GM21390 (cell line): ENCODE data around the gene SARDH.

Experiments
- ATAC-seq: cut with Tn5 transposase; IDR thresholded peaks from one replicate; pipeline ENCODE4 v1.9.1; 2021; ENCODE audit not compliant: unreplicated experiment

Gene SARDH

DNA sequence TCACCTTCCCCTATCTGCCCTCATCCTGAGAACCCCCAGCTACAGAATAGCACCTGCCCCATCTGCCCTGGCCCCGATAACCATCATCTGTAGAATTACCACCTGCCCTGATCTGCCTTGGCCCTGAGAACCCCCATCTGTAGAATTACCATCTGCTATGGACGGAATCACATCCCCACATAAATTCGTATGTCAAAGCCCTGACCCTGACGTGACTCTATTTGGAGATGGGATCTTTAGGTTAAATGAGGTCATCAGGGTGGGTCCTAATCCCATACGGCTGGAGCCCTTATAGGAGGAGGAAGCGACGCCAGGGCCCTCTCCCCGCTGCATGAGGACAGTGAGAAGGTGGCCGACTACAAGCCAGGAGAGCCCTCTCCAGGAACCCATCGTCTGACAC lies 32.6 kb downstream of the SARDH start:
- ATAC-seq, result no peak

DNA sequence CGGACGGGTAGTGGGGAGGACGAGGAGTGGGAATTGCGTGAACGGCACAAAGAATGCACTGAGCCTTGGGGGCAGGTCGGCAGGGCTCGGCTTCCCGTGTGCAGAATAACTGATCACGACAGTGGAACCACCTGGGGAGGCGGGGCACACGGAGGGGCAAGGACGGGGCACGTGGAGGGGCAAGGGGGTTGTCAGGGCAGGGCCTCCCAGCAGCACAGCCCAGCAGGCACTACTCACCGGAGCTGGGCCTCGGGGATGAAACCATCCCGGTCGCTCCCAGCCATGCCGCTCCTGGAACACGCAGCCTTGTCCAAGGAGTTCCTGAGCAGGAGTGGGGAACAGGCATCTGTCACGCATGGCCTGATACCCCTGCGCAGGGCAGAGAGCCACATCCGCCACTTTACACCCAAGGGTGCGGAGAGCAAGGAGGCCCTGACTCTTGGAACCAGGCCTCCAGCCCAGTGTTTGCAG lies 33.4 kb downstream of the SARDH start:
- no peak for ATAC-seq

- no peak for ATAC-seq
Observed at GRCh38 chr9:133703591-133704399, 34.4 kb downstream of the SARDH start.

DNA sequence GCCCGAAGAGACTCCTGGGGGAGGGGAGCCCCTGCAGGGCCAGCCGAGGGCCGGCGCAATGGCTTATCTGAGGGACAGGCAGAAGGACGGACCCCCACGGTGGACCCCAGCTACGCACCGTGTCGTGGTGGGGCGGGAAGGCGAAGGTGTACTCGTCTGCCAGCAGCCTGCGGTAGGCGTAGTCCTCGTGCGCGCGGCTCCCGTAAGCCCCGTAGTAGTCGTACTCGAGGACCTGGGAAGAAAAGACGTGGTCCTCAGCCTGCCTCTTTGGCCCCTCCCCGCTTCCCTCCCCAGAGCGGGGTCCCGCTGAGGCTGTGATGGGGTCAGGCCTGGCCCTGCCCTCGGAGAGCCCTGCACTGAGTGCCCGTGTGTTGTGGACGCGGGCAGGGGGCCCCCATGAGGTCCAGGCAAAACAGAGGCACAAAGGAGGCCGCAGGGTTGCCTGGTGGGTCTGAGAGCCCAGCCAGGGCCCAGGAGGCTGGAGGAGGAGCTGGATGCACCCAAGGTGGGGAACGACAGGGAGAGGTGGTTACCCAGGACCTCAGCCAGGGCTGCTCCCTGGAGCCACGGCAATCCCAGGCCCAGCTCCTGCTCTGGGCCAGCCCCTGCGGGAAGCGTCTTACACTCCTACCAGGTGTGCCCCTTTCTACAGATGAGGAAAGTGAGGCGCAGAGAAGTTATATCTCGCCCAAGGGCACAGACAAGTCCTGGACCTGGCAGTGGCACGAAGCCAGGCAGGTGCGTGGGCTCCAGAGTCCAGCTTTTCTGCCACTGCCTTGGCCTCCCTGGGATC lies 35.2 kb downstream of the SARDH start:
- ATAC-seq, result no peak

DNA sequence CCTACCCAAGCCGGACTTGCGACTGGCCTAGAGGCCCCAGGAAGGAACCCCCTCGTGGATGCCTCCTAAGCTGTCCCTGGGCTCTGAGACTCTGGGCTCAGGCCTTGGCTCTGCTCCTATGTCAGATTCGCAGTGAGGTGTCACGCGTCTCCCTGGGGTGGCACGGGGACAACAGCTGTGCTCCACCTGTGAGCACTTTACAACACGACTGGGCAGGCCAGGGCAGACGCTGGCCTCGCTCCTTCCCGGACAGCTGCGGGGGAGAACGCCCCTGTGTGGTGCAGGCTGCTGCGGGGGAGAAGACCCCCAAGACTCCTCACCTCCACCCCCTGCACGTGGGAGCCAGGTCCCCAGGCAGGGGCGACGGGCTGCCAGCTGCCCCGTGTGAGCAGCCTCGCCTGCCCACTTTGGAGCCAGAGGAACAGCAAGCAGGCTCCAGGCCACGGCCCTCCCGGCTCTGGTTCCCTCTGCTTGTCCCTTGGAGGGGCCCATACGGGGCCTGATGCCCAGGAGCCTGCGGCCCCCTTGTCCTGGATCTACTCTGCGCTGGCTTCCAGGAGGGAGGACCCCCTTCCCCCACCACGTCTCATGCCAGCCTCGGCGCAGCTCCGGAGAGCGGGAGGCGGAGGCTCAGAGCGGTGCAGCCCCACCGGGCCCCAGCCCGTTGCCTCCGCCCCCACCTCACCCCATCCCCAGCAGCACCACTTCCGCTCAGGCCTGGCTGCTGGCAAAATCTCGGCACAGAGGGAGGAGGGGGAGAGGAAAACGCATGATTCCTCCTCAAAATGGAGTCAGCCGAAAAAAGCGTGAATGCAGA lies 36.0 kb downstream of the SARDH start:
- no peak for ATAC-seq

- no peak for ATAC-seq
Observed at GRCh38 chr9:133701321-133701980, 36.7 kb downstream of the SARDH start.

DNA sequence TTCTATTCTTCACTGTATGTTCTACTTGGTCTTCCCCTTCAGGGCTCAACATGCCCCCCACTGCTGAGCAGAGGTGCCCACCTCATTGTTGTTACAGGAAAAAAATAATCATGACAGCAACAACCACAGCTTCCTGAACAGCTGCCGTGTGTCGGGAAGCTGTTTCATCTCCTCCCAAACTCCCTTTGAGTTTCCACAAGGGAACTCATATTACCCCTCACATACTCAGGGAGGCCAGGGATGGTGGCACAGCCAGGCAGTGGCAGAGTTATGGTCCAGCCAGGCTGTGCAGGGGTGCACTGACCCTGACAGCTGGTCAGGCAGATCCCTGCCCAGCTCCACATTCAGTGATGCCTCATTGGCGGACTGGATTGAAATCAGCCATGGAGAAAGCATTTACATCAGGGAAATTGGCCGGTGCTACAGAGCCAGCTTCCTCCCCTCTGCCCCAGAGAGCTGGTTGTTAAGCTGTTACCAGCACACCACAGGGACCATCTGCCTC lies 37.3 kb downstream of the SARDH start:
- ATAC-seq, result no peak

GRCh38 chr9:133699546-133699945 lies 38.6 kb downstream of the SARDH start:
- no peak for ATAC-seq

DNA sequence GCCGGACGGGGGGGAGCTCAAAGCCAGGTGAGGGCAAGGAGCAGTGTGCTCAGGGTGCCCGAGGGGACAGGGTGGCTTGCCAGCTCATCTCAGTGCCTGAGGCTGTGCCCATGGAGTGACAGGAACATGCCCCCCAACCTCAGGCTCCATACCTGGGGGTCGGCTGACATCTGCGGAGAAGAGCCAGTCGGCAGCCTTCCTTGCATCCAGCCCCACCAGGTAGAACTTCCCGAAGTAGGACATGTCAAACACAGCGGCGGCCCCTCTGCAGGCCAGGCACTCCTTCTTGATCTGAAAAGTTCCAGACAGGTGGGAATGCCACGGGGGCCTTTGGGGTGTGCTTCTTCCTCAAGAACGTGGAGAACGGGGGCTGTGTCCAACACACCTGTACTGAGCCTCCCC lies 42.1 kb downstream of the SARDH start:
- ATAC-seq, result no peak

GRCh38 chr9:133694686-133695085 lies 43.5 kb downstream of the SARDH start:
- ATAC-seq, result no peak

DNA sequence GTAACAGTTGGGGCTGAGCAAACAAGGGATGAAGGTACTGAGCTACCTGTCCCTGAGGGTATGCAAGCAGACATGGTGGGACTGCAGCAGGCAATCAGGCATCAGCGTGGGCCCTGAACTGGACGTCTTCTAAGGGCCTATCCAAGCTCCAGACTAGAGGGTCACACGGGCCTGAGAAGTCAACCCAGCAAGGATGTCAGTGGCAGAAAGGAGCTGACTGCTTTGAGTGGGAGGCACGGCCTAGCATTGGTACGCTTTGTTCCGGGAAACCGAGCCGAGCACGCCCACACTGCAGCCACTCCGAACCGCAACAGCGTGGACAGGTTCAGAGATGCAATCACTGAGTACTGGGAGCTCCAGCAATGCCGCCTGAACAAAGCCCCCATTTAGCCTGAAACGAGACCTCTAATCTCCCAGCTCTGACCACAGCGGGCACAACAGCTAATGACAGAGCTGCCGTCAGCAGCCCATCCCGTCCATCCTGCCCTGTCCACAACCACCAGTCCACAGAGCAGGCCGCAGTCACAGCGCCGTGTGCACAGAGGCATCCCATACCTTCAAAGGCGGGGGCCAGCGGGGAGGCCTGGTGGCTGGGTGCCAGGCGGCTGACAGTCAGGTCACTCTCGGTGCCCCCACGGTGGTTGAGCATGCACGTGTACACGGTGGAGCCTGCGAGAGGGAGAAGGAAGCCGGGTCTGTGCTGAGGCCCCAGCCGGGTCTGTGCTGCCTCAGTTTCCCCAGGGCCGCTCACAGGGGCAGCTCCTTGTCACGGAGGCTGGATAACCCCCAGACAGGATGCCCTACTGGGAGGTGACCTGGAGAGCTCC lies 44.2 kb downstream of the SARDH start:
- ATAC-seq, result no peak

GRCh38 chr9:133693116-133693515 lies 45.0 kb downstream of the SARDH start:
- no peak for ATAC-seq

DNA sequence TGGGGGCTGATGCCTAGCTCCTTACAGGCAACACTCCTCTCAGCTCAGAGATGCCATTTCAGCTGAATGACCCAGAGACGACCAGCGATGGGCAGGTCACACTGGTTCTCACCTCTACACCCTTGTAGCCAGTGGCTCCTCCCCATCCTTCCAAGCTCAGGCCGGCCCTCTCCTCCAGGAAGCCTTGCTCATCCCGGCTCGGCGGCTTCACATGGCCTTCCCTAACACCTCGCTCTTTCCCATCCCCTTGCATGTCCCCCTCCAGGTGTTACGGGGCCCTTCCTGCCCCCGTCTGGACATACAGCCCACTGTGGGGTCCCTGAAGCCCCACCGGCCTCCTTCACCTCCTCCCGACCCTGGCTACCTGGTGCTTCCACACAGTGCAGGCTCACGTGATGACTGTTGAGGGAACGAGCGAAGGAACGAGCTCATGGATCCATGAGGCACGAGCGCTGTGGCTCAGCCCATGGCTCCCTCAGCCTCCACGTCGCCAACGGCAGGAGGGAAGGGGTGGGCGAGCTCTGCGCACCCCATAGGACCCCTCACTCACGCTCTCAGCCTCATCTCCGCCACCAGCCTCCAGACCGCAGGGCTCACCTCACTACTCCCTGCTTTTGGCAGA lies 45.7 kb downstream of the SARDH start:
- ATAC-seq, result no peak

DNA sequence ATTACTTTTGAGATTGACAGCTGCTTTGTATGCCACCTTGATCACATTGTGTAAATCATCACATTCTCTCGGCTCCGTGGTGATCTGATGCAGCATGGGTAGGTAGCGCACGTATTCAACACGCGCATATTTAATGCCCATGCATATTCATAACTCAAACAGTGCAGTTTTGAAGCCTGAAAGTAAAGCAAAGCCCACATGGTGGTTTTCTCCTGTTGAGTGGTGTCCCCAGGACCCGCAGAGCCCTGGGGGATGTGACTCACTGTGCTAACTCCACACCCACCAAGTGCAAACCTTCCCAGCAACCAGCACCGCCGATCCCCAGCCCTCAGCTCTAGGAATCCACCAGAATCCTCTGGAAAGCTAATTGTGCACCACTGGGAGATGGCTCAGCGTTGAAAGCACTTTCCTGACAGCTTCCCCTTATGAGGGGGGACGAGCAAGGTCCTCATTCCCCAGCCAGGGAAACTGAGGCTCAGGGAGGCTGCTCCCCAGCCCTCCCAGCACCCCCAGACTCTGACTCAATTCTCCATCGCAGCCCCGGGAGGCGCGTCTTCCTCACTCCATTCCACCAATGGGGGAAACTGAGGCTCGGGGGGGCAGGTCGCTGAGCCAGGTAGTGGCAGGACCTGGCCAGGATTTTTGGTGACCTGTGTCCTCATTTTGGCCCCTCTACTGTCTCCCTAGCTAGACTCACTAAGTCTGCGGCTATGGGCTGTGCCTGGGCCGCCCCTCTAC lies 46.4 kb downstream of the SARDH start:
- ATAC-seq, result no peak

DNA sequence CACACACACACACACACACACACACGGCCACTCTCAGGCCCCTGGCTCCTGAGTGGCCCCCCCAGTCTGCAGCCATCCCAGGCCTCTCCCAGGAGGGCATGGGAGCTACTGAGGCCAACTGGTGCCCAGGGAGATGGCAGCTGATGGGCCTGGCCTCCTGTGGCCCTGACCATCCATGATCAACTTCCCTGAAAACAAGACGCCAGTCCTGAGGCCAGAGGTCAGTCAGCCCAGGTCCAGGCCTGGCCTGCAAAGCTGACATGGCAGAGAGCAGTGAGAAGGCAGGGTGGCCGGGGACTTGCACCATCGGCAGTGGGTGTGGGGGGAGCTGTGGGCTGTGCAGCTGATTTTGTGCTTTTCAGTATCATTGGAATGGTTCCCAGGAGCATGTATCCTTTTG lies 47.0 kb downstream of the SARDH start:
- no peak for ATAC-seq

DNA sequence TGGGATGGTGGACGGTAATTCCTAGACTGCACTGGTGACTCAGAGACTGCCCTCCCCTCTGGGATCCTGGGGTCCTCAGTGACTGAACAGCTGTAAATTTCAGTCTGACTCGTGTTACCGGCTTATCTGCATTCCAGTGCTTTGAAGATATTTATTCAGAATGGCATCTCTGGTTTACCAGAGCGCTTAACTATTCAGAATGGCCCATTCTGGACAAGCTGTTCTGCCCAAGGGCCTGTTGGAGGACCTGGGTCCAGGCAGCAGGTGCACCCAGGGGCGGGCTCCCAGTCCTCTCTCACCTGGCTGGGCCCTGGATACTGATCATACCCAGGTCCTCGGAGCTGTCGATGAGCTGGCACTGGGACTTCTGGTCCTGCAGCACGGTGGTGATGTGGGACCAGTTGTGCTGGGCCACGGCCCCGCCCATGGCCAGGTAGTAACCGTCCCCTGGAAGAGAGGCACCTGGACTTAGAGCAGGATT lies 48.0 kb downstream of the SARDH start:
- ATAC-seq, result no peak

DNA sequence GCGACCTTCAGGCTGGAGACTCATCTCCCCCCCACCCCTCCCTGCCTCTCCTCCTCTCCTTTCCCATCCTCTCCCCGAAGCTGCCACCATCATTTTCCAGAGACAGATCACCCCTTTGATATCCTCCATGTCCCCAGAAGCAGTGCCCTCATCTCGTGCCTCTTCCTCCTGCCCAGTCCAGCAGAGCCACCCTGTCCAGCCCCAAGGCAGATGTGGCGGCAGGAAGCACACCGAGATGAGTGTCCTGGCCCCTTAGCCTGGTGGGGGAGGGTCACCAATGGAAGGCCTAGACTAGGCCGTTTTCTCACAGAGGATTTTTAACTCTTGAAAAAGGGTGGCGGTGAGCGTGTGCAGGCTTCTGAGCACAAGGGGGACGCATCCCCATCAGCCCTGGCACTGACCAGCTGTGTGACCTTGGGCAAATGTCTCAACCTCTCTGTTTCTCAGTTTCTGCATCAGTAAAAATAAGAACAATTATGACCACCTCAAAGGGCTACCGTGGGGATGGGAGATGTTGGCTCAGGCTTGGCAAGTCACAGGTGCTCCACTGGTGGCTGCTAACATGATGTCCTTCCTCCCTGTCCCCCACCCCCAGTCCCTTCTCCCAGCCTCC lies 48.9 kb downstream of the SARDH start:
- no peak for ATAC-seq
